ENCODE measurements around the gene CPN2. TPM values are rescaled to one million over a fixed set of nuclear protein-coding genes. Genes with fewer than 3 reads are reported as not detected.

CPN2 gene
- total and polyA plus RNA-seq, 7 donors: 0.03 to 0.13 TPM; not detected in 5

DNA sequence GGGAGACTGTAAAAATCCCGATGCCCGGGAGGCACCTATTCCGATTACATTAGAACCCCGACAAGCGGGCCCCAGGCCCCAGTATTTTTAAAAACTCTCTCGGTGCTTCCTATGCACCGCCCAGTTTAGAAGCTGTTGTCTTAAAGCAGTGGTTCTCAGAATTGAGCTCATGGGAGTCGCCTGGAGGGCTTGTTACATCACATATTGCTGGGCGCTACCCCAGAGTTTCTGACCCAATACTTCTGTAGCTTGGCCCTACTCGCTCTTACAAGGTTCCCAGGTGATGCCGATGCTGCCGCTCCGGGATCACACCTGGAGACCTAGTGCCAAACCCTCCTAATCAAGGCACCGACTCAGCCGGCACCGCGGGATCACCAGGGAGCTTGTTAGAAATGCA is 35.2 kb downstream of the CPN2 start:
- Histone ChIP-seq H3K27me3 (ENCODE audit: insufficient read depth in 3 of 3, low read length in 2 of 3) (peaks cover 0 to 36% (median 5%) of the 10 kb centered on the region in 3 donors), H3K4me3 (peak overlapping the region; percentile 63)

GRCh38 chr3:194315088-194315964 is 35.8 kb downstream of the CPN2 start:
- H3K36me3 ChIP-seq (ENCODE audit: insufficient read depth in 1 of 2, low read depth in 1 of 2): no peaks in the 10 kb centered on the region
- no peaks in the 10 kb centered on the region for H3K9me3 ChIP-seq
- DNase-seq (peak; percentile 88 to 91), ATAC-seq (peak; percentile 85 to 90 (median 88))
- H3K4me3 ChIP-seq: peak overlapping the region; percentile 63
- H3K27me3 ChIP-seq (ENCODE audit: insufficient read depth in 3 of 3, low read length in 2 of 3): peaks cover 0 to 36% (median 5%) of the 10 kb centered on the region in 3 donors
- H3K4me1 ChIP-seq: peaks cover 7% of the 10 kb centered on the region
- intact Hi-C loops (cut with DNase I): loop anchor here (2.0 to 10.0 kb wide), 7 partner anchors 43 to 535 kb away; partner anchors contain the start of gene HES1 (in 1 of the 2)
- no peak overlapping the region for H3K27ac ChIP-seq
- TF ChIP-seq, protein P1, sequence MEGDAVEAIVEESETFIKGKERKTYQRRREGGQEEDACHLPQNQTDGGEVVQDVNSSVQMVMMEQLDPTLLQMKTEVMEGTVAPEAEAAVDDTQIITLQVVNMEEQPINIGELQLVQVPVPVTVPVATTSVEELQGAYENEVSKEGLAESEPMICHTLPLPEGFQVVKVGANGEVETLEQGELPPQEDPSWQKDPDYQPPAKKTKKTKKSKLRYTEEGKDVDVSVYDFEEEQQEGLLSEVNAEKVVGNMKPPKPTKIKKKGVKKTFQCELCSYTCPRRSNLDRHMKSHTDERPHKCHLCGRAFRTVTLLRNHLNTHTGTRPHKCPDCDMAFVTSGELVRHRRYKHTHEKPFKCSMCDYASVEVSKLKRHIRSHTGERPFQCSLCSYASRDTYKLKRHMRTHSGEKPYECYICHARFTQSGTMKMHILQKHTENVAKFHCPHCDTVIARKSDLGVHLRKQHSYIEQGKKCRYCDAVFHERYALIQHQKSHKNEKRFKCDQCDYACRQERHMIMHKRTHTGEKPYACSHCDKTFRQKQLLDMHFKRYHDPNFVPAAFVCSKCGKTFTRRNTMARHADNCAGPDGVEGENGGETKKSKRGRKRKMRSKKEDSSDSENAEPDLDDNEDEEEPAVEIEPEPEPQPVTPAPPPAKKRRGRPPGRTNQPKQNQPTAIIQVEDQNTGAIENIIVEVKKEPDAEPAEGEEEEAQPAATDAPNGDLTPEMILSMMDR (IDR thresholded peaks at IDR 0.05): peak; percentile 98
- WGBS, 3 donors: 2 to 4% (median 3%) methylated on average over 41 to 54 of the region's 54 CpGs

More for the DNA sequence above, 35.2 kb downstream of the CPN2 start:
- Histone ChIP-seq H3K27ac (no peak overlapping the region), H3K36me3 (ENCODE audit: insufficient read depth in 1 of 2, low read depth in 1 of 2) (no peaks in the 10 kb centered on the region), H3K9me3 (no peaks in the 10 kb centered on the region), H3K4me1 (peaks cover 7% of the 10 kb centered on the region)
- DNase-seq (no peak), ATAC-seq (peak; percentile 10 to 26 (median 18))
- WGBS, 3 donors: 27 to 33% (median 31%) methylated on average over 17 of the region's 17 CpGs
- TF ChIP-seq, protein P1 (IDR thresholded peaks at IDR 0.05): no peak
- intact Hi-C loops (cut with DNase I): loop anchor here (2.0 to 10.0 kb wide), 7 partner anchors 44 to 535 kb away; partner anchors contain the start of gene HES1 (in 1 of the 2)

DNA sequence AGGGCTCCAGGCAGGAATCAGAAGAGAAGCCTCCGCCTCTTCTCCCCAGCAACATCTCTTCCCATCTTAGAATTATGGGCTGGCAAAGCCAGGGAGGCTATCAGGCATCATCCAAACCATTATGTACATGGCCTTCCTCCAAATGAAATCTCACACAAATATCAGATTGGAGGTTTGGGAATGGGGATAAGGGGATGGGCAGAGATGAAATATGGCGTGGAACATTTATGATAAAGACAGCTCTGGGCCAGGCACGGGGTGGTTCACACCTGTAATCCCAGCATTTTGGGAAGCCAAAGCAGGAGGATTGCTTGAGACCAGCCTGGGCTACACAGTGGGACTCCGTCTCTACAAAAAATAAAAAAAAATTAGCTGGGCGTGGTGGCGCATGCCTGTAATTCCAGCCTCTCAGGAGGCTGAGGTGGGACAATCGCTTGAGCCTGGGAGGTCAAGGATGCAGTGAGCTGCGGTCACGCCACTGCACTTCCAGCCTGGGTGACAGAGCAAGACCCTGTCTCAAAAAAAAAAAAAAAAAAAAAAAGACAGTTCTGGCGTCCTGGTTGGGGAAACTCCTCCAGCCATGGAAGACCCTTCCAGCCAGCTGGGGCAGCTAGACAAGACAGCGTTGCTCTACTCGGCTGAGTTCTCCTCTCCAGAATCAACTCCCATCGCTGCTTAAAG is 36.6 kb downstream of the CPN2 start:
- DNase-seq (no peak), ATAC-seq (peak in 1 of 4 donors; percentile 6)
- intact Hi-C loops (cut with DNase I): loop anchor here (2.0 to 10.0 kb wide), 9 partner anchors 42 to 534 kb away; partner anchors contain the start of gene HES1 (in 1 of the 2)
- WGBS, 3 donors: 70 to 74% (median 71%) methylated on average over 12 to 13 of the region's 13 CpGs
- no peaks in the 10 kb centered on the region for H3K36me3 ChIP-seq (ENCODE audit: insufficient read depth in 1 of 2, low read depth in 1 of 2)
- TF ChIP-seq, protein P1 (IDR thresholded peaks at IDR 0.05): no peak
- peak overlapping the region; percentile 63 for H3K4me3 ChIP-seq
- peaks cover 7% of the 10 kb centered on the region for H3K4me1 ChIP-seq
- H3K9me3 ChIP-seq: no peaks in the 10 kb centered on the region
- H3K27me3 ChIP-seq (ENCODE audit: insufficient read depth in 3 of 3, low read length in 2 of 3): peaks cover 0 to 36% (median 5%) of the 10 kb centered on the region in 3 donors
- H3K27ac ChIP-seq: no peak overlapping the region

DNA sequence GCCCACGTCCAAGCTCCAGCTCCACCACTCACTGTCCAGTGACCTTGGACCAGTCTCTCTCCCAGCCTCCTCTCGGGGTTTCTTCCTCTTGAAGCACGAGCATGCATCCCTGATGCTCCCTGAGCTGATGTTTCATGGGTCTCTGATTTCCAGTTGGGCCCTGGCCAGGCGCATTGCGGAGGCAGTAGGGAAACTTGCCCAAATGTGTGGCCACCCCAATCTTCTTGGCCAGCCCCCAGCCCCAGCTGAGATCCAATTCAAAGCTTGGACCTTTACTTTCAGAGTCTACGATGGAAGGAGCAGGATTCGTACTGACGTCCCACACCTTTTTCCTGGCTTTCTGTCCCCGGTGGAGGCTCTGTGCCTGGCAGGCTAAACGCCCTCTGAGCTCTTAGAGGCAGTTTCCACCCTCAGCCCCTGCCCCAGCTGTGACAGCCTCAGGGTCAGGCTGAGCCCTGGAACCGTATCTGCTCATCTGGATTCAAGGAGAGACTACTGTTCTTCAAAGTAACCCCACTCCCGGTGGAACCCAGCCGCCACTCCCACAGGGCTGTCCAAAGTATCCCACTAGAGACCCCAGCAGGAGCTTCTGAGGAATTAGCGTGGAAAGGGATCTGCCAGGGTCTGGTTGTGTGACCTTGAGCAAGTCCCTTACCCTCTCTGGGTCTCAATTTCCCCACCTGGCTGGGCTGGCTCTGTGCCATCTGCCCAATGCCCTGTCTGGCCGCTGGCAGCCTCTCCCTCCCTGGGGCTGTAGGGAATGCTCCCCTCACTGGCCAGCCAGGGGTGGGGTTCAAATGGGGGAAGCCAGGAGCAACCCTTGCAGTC is 37.4 kb downstream of the CPN2 start:
- intact Hi-C loops (cut with DNase I): loop anchor here (1.0 to 10.0 kb wide), 7 partner anchors 24 to 533 kb away; no protein-coding TSS in a partner anchor
- Histone ChIP-seq H3K4me1 (peaks cover 7% of the 10 kb centered on the region), H3K4me3 (no peak overlapping the region), H3K36me3 (ENCODE audit: insufficient read depth in 1 of 2, low read depth in 1 of 2) (no peaks in the 10 kb centered on the region), H3K27ac (no peak overlapping the region), H3K9me3 (no peaks in the 10 kb centered on the region), H3K27me3 (ENCODE audit: insufficient read depth in 3 of 3, low read length in 2 of 3) (peaks cover 0 to 36% (median 5%) of the 10 kb centered on the region in 3 donors)
- TF ChIP-seq, protein P1 (IDR thresholded peaks at IDR 0.05): no peak
- peak; percentile 83 to 89 for DNase-seq
- 24 to 28% (median 25%) methylated on average over 14 to 15 of the region's 15 CpGs for WGBS, 3 donors
- peak in 1 of 4 donors; percentile 39 for ATAC-seq

All from psoas muscle (tissue), 8 donors.